Heart left ventricle (tissue), 13 donors: ENCODE data around the gene OR13C2.

Source experiments
- POLR2A ChIP-seq, 2 donors: fragments of 450-650 bp; IDR thresholded peaks; one replicate each; pipeline ENCODE4 v1.6.1; 2017; ENCODE audit warnings: antibody characterized with exemption in 2 of 2, mild to moderate bottlenecking in 2 of 2, moderate library complexity in 2 of 2
- TF ChIP-seq, protein P1 (sequence below), 12 donors: fragments of 200-600 bp; sonication (generic) in 4 of 12; IDR thresholded peaks; one replicate each; pipeline versions ENCODE4 v1.5.0 to v1.8.0; 2018 to 2022; ENCODE audit warnings: antibody characterized with exemption in 12 of 12, mild to moderate bottlenecking in 5 of 12
- donor health status: ischemic (EF 13 %, LVEDD 7.1; RV severe dilation, severe dysfunction).
- donor health status: DM: no; HTN: yes; CAD: no.
- donor health status: DM: no; HTN: no; CAD: no.
- donor health status: ischemic (EF 25% LVEDD 6.9; RV normal size, moderate dysfunction).
- donor health status: ischemic (EF 25% LVEDD 5.7; RV mildly dilated, moderate dysfunction).
- donor health status: ischemic (EF 35%, LVEDD 5.7; RV mildly dilated, moderate dysfunction).
- donor health status: nonischemic (EF 11% LVEDD 7.7; RV severe dilation, severe dysfunction).
- donor health status: DM: yes; HTN: yes; CAD: no.
- donor health status: PGD.
- donor health status: ischemic (EF 29% LVEDD 5.4; RV normal size, mild dysfunction).
- donor health status: nonischemic (EF 23%, LVEDD 6.1; RV moderate dilation, normal function).

DNA sequence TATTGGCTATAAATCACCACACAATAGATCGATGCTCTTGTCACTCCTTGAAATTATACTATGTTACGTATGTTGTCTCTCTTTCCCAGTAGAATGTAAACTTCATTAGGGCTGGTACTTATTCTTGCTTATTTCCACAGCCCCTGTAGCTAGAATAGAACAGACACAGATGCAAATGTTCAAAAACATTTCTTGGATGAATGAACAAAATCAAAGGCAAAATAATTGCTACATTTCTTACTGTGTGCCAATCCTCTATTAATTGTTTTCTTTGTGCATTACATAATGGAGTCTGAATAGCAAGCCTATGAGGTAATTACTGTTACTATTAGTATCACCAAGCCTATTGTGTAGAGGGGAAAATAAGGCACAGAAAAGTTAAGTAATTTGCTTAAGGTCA lies 725 bp upstream of the OR13C2 start:
- TF ChIP-seq, protein P1, sequence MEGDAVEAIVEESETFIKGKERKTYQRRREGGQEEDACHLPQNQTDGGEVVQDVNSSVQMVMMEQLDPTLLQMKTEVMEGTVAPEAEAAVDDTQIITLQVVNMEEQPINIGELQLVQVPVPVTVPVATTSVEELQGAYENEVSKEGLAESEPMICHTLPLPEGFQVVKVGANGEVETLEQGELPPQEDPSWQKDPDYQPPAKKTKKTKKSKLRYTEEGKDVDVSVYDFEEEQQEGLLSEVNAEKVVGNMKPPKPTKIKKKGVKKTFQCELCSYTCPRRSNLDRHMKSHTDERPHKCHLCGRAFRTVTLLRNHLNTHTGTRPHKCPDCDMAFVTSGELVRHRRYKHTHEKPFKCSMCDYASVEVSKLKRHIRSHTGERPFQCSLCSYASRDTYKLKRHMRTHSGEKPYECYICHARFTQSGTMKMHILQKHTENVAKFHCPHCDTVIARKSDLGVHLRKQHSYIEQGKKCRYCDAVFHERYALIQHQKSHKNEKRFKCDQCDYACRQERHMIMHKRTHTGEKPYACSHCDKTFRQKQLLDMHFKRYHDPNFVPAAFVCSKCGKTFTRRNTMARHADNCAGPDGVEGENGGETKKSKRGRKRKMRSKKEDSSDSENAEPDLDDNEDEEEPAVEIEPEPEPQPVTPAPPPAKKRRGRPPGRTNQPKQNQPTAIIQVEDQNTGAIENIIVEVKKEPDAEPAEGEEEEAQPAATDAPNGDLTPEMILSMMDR (IDR thresholded peaks at IDR 0.05) = no peak
- no peak for TF ChIP-seq POLR2A (IDR thresholded peaks at IDR 0.05)
